Endodermal cell (in vitro differentiated cells): Measurements from ENCODE around the gene ZPLD1. TPM values are rescaled to one million over a fixed set of nuclear protein-coding genes. Genes with fewer than 3 reads are reported as not detected.

ENCODE experiments used
- DNase-seq: peaks from one replicate; pipeline ENCODE4 v3.0.0-alpha.2; 2017
- H3K27ac ChIP-seq: 2 replicates; pipeline ENCODE4 v1.5.1; 2013; ENCODE audit warnings: mild to moderate bottlenecking, low read depth, low read length, moderate library complexity
- H3K27me3 ChIP-seq: 2 replicates; pipeline ENCODE4 v1.6.1; 2013; ENCODE audit warnings: mild to moderate bottlenecking, low read length, moderate library complexity; ENCODE audit not compliant: insufficient read depth, control insufficient read depth, poor library complexity, severe bottlenecking
- H3K36me3 ChIP-seq: 2 replicates; pipeline ENCODE4 v1.7.0; 2013; ENCODE audit warnings: mild to moderate bottlenecking, low read length, moderate library complexity; ENCODE audit not compliant: control insufficient read depth, insufficient read depth
- H3K4me1 ChIP-seq: one replicate; pipeline ENCODE4 v1.7.0; 2013; ENCODE audit warnings: low read length; ENCODE audit not compliant: control insufficient read depth, insufficient read depth
- H3K4me3 ChIP-seq: 2 replicates; pipeline ENCODE4 v1.5.1; 2013; ENCODE audit warnings: mild to moderate bottlenecking, low read length, moderate library complexity
- H3K9ac ChIP-seq: 2 replicates; pipeline ENCODE4 v1.6.1; 2013; ENCODE audit warnings: mild to moderate bottlenecking, low read length, moderate library complexity; ENCODE audit not compliant: poor library complexity, severe bottlenecking; ENCODE audit errors: extremely low read depth
- H3K9me3 ChIP-seq: 2 replicates; pipeline ENCODE4 v1.6.1; 2013; ENCODE audit warnings: mild to moderate bottlenecking, low read length, moderate library complexity; ENCODE audit not compliant: control insufficient read depth
- H3K27ac Mint-ChIP-seq: 2 replicates; pipeline ENCODE4 v1.8.0; 2020; ENCODE audit warnings: mixed read lengths
- H3K27me3 Mint-ChIP-seq: 2 replicates; pipeline ENCODE4 v1.8.0; 2021; ENCODE audit warnings: mild to moderate bottlenecking, mixed read lengths; ENCODE audit not compliant: insufficient read depth
- H3K36me3 Mint-ChIP-seq: 2 replicates; pipeline ENCODE4 v1.8.0; 2020; ENCODE audit warnings: low read depth, mixed read lengths
- H3K4me1 Mint-ChIP-seq: 2 replicates; pipeline ENCODE4 v1.8.0; 2020; ENCODE audit warnings: mixed read lengths
- H3K4me3 Mint-ChIP-seq: 2 replicates; pipeline ENCODE4 v1.8.0; 2020; ENCODE audit warnings: mild to moderate bottlenecking, moderate library complexity, mixed read lengths
- H3K9me3 Mint-ChIP-seq: 2 replicates; pipeline ENCODE4 v1.8.0; 2020; ENCODE audit warnings: mild to moderate bottlenecking, mixed read lengths
- WGBS, 2 experiments: methylation state at CpG; one replicate each; pipeline versions ENCODE4 v1.1.5 to v1.1.7; 2013; ENCODE audit warnings: missing lambda C conversion rate in 2 of 2, mixed read lengths in 1 of 2; ENCODE audit not compliant: insufficient coverage in 1 of 2, insufficient read length in 1 of 2; 5-methylcytosine and 5-hydroxymethylcytosine counted together
- total RNA-seq, 2 donors: library from RNA; stranded (reverse); fragmentation: NEBNext Ultra II Directional in 1 of 2; extraction: Animal tissue kit (Norgen Biotek cat#: 25700) in 1 of 2; gene quantifications; 2 replicates in 1 of 2; 3 replicates in 1 of 2; pipeline ENCODE4 v1.2.1, GENCODE V29; 2021
- TF ChIP-seq, protein P1 (sequence below): fragments of 200-600 bp; sonication (generic); conservative IDR thresholded peaks from 2 replicates; pipeline ENCODE4 v1.5.0; 2021; ENCODE audit warnings: antibody characterized with exemption, mild to moderate bottlenecking

ZPLD1 gene
- total RNA-seq, 2 donors from 2014 or later, result 0.18 TPM; not detected in 1

DNA sequence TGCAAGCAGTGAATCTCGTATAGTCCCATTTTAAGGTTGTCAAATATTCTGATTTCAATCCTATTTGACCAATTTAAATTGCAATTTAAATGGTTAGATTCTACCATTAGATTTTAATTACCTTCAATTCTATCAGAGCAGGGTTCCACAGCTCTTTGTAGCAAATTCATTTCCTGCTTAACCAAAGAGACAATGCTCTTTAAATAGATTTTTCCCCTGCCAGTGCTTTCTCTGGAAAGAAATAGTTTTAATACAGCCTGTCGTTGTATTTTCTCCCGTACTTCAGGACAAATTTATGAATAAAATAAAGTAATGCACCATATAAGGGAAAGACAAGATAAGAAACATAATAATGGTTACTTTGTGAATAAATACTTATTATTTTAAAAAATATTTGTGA is 62.8 kb downstream of the ZPLD1 start:
- Histone ChIP-seq H3K36me3 (no peaks in the 10 kb centered on the region), H3K27me3 (no peaks in the 10 kb centered on the region), H3K9ac (no peak overlapping the region), H3K9me3 (peaks cover under 1% of the 10 kb centered on the region), H3K4me3 (no peak overlapping the region), H3K4me1 (no peaks in the 10 kb centered on the region), H3K27ac (no peak overlapping the region)
- Mint-ChIP-seq H3K4me3 (no peak overlapping the region), H3K4me1 (no peaks in the 10 kb centered on the region), H3K9me3 (peaks cover 7% of the 10 kb centered on the region), H3K36me3 (no peaks in the 10 kb centered on the region), H3K27me3 (no peaks in the 10 kb centered on the region), H3K27ac (no peak overlapping the region)
- DNase-seq, result no peak
- TF ChIP-seq, protein P1, sequence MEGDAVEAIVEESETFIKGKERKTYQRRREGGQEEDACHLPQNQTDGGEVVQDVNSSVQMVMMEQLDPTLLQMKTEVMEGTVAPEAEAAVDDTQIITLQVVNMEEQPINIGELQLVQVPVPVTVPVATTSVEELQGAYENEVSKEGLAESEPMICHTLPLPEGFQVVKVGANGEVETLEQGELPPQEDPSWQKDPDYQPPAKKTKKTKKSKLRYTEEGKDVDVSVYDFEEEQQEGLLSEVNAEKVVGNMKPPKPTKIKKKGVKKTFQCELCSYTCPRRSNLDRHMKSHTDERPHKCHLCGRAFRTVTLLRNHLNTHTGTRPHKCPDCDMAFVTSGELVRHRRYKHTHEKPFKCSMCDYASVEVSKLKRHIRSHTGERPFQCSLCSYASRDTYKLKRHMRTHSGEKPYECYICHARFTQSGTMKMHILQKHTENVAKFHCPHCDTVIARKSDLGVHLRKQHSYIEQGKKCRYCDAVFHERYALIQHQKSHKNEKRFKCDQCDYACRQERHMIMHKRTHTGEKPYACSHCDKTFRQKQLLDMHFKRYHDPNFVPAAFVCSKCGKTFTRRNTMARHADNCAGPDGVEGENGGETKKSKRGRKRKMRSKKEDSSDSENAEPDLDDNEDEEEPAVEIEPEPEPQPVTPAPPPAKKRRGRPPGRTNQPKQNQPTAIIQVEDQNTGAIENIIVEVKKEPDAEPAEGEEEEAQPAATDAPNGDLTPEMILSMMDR, result no peak
- 98% methylated on average over 3 of the region's 3 CpGs; no CpG with 5 or more reads in 1 of the 2 experiments for WGBS, 2 experiments

DNA sequence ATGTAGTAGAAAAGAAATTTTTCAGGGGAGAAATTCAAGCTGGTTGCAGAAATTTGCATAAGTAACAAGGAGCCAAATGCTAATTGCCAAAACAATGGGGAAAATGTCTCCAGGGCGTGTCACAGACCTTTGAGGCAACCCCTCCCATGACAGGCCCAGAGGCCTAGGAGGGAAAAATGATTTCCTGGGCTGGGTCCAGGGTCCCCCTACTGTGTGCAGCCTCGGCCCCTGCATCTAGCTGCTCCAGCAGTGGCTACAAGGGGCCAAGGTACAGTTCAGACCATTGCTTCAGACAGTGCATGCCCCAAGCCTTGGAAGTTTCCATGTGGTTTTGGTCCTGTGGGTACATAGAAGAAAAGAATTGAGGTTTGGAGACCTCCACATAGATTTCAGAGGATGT is 70.7 kb downstream of the ZPLD1 start:
- Mint-ChIP-seq H3K4me3 (no peak overlapping the region), H3K9me3 (peaks cover 29% of the 10 kb centered on the region), H3K36me3 (peaks cover 2% of the 10 kb centered on the region), H3K4me1 (no peaks in the 10 kb centered on the region), H3K27me3 (no peaks in the 10 kb centered on the region), H3K27ac (no peak overlapping the region)
- 95 to 100% methylated on average over 2 of the region's 2 CpGs for WGBS, 2 experiments
- H3K9ac ChIP-seq, result no peak overlapping the region
- DNase-seq, result no peak
- TF ChIP-seq, protein P1, result no peak
- no peaks in the 10 kb centered on the region for H3K36me3 ChIP-seq
- H3K4me1 ChIP-seq, result no peaks in the 10 kb centered on the region
- H3K9me3 ChIP-seq, result peaks cover 16% of the 10 kb centered on the region
- H3K27ac ChIP-seq, result no peak overlapping the region
- no peak overlapping the region for H3K4me3 ChIP-seq
- H3K27me3 ChIP-seq, result no peaks in the 10 kb centered on the region

DNA sequence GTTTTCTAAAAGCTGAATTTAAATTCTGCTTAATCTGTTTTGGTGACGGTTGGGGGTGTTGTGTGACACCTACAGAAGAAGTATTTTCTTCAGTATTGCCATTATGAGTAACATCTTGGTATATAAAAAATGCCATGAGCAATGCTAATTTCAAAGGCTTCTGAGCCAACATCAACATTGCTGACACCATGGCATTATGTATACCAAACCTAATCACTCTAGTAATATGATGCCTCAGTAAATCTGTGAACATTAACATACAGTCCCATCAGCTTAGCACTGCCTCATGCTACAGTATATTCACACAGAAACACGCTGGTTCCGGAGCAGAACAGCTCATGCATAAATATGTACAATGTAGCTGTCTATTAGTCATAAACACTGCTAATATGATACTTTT is 75.8 kb downstream of the ZPLD1 start:
- H3K4me3 Mint-ChIP-seq, result no peak overlapping the region
- no peaks in the 10 kb centered on the region for H3K27me3 ChIP-seq
- no peaks in the 10 kb centered on the region for H3K27me3 Mint-ChIP-seq
- no peak overlapping the region for H3K9ac ChIP-seq
- H3K36me3 ChIP-seq, result no peaks in the 10 kb centered on the region
- H3K36me3 Mint-ChIP-seq, result no peaks in the 10 kb centered on the region
- H3K27ac ChIP-seq, result no peak overlapping the region
- H3K4me1 Mint-ChIP-seq, result peaks cover 13% of the 10 kb centered on the region
- H3K4me1 ChIP-seq, result no peaks in the 10 kb centered on the region
- TF ChIP-seq, protein P1, result no peak
- DNase-seq, result no peak
- H3K9me3 ChIP-seq, result peaks cover 9% of the 10 kb centered on the region
- H3K9me3 Mint-ChIP-seq, result peaks cover 14% of the 10 kb centered on the region
- H3K4me3 ChIP-seq, result no peak overlapping the region
- no peak overlapping the region for H3K27ac Mint-ChIP-seq
- 93% methylated on average over 3 of the region's 3 CpGs; no CpG with 5 or more reads in 1 of the 2 experiments for WGBS, 2 experiments
